ENCODE measurements around the gene SLC6A3.
A peak's percentile ranks its signal among the peaks of the same experiment; 100 is the strongest.

The SLC6A3 gene

DNA sequence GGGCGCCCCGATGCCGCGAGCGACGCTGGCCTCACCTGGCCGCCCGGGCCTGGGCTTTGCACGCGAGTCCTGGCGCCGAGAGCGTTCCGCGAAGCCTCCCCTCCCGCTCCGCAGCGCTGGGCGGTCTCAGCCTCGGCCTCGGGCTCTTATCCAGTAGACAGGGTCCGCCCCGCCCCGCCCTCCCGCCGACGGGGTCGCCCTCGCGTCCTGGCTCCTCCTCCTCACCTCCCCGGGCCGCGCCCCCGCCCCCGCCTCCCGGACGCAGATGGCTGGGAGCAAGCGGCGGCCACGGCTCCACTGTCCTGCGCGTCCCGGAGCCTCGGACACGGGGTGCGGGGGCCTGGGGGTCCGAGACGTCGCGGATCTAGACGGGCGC lies at the start of gene SLC6A3:
TSS of gene SLC6A3 (minus strand) at position 128 of the 376 bp plus-strand sequence. CDS start 2,243 bp downstream, outside the sequence.
- DNase-seq (ENCODE audit: low spot score), result peak; percentile 95

DNA sequence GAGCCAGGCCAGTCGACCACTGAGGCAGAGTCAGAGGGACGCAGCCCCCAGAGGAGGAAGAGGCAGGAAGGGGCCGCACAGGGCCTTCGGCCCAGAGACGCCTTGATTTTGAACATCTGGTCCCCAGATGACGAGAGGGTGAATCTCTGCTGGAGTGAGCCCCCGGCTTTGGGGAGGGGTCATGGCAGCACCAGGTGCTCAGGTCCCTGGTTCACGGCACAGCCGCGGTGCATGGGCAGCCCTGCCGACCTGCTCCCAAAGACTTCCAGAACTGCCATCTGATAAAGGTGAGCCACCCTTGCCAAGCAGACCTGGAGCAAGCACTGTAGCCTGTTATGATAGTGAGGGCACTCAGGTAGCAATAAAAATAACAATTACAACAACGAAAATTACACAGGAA lies 48.7 kb upstream of the SLC6A3 start:
- no peak for DNase-seq (ENCODE audit: low spot score)

GRCh38 chr5:1493413-1493812 lies 48.2 kb upstream of the SLC6A3 start:
- no peak for DNase-seq (ENCODE audit: low spot score)

DNA sequence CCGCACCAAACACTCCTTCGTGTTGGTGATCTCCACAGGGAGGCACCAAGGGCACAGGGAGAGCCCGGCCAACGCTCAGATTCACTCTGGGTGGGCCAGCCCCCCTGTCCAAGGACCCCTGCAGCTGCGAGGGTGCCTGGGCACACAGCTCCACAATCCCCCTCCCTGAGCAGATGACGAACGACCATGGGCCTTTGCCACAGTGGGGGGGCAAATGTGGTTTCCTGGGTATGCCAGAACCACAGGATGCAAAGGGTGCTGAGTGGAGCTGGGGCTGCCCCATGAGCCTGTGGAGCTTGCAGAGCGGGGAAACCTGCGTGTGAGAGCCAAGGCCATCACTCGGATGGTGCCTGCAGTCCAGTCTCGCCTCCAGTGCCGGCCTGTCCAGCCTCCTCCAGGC lies 47.5 kb upstream of the SLC6A3 start:
- no peak for DNase-seq (ENCODE audit: low spot score)

DNA sequence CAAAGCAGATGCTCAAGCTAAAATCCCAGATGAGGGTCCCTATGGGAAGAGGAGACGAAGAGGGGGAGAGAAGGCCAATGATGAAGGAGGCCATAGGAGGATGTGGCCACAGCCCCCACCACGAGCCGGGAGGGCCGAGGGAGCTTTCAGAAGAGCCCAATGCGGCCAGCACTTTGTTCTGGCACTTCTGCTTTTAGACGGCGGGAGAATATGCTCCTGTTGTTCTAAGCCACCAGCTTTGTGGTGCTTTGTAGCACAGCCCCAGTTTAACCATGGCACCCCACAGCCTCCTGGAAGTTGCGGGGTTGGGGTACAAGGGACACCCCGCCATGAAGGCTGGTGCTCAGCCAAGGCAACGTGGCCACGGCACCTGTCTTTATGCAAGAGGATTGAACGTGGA lies 45.1 kb upstream of the SLC6A3 start:
- DNase-seq (ENCODE audit: low spot score), result no peak

GRCh38 chr5:1489754-1490153 lies 44.5 kb upstream of the SLC6A3 start:
- no peak for DNase-seq (ENCODE audit: low spot score)

- no peak for DNase-seq (ENCODE audit: low spot score)
Observed at GRCh38 chr5:1488882-1489680, 43.8 kb upstream of the SLC6A3 start.

GRCh38 chr5:1487079-1487764 lies 42.0 kb upstream of the SLC6A3 start:
- DNase-seq (ENCODE audit: low spot score), result no peak

- DNase-seq (ENCODE audit: low spot score), result no peak
Observed at GRCh38 chr5:1486271-1486670, 41.0 kb upstream of the SLC6A3 start.

GRCh38 chr5:1485579-1486118 lies 40.4 kb upstream of the SLC6A3 start:
- no peak for DNase-seq (ENCODE audit: low spot score)

GRCh38 chr5:1484730-1485578 lies 39.7 kb upstream of the SLC6A3 start:
- no peak for DNase-seq (ENCODE audit: low spot score)

DNA sequence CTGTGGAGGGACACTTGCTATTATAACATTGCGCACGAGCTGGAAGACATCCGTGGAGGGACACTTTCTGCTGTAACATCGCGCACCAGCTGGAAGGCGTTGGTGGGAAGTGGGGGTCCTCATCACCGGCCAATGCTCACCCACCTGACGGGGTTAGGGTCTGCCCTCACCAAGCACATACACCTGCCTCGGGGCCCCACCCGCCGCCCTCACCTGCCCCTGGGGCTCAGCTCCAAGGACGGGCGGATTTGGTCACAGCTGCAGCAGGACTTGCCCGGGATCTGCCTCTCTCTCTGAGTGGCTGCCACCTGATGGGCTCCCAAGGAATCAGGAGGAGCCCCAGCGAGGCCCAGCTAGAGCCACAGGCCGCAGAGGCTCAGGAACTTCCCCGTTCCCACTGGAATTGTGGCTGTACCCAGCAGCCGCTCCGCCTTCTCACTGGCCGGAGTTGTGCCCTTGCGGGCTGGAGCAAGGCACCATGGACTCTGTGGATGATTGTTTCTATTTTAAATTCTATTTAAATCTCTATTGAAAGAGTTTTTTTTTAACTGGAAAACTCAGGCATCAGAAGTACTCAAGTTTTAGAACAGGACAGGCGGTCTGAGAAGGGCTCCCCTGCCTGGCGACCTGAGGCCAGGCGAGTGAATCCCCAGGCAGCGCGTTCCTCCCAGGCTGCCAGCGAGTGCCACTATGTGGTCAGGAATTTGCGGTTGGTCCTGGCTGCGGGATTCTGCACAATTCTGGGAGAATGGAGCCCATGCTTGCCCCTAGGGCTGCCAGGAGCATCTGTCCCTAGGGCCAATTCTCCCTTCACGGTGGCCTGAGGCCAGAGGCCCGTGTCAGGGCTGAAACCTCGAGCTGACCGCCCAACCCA lies 38.9 kb upstream of the SLC6A3 start:
- no peak for DNase-seq (ENCODE audit: low spot score)

DNA sequence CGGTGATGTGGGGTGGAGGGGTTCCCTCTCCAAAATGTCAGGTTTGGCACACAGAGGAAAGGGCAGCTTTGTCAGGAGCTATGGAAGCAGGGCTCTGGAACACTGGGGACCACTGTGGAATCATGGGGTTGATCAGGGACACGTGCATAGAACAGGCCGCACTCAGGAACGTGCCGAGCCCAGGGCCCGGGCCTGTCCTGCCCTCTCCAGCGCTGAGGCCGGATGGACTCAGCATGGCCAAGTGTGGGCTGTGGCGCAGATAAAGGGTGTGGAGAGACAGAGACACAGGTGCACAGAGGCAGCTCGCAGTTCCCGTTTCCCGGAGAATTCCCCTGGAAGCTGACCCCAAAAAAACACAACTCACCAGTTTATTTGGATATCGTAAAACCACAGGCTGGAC lies 37.8 kb upstream of the SLC6A3 start:
- no peak for DNase-seq (ENCODE audit: low spot score)

GRCh38 chr5:1481959-1482331 lies 36.7 kb upstream of the SLC6A3 start:
- DNase-seq (ENCODE audit: low spot score), result no peak

- DNase-seq (ENCODE audit: low spot score), result no peak
Observed at GRCh38 chr5:1481266-1481958, 36.2 kb upstream of the SLC6A3 start.

DNA sequence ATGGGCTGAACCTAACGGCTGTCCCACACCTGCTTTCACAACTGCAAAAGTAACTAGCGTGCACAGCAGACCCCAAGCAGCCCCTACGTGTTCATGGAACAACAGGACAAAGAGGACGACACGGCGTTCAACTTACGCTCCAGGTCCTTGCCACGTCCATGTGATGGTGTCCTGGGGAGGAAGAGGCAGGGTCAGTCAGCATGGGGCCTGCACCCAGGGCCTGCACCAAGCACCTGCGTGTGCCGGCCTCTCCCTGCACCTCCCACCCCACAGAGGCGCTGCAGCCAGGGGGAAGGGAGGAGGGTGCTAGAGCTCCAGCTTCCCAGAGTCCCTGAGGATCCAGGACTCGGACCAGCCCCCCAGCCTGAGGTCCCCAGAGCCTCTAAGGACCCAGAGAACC lies 35.6 kb upstream of the SLC6A3 start:
- DNase-seq (ENCODE audit: low spot score), result no peak

DNA sequence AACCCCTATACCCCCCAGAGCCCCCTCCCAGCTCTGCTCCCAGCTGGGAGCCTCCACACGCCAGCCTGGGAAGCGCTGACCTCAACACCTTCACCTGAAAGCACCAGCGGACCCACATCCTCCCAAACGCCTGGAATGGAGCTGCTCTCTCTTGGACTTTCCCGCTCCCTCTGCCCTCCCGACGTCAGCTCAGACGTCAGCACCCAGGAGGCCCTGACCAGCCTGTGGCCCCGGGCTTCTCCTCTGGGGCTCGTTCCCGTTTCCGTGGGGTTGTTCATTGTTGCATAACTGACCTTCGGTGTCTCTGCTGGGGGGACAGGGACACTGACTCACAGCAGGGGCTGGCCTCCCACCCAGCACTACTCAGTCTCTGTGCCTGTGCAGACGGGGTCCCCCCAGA lies 35.0 kb upstream of the SLC6A3 start:
- no peak for DNase-seq (ENCODE audit: low spot score)

GRCh38 chr5:1479581-1480188 lies 34.4 kb upstream of the SLC6A3 start:
- peak; percentile 88 for DNase-seq (ENCODE audit: low spot score)

GRCh38 chr5:1479066-1479465 lies 33.8 kb upstream of the SLC6A3 start:
- DNase-seq (ENCODE audit: low spot score), result no peak

DNA sequence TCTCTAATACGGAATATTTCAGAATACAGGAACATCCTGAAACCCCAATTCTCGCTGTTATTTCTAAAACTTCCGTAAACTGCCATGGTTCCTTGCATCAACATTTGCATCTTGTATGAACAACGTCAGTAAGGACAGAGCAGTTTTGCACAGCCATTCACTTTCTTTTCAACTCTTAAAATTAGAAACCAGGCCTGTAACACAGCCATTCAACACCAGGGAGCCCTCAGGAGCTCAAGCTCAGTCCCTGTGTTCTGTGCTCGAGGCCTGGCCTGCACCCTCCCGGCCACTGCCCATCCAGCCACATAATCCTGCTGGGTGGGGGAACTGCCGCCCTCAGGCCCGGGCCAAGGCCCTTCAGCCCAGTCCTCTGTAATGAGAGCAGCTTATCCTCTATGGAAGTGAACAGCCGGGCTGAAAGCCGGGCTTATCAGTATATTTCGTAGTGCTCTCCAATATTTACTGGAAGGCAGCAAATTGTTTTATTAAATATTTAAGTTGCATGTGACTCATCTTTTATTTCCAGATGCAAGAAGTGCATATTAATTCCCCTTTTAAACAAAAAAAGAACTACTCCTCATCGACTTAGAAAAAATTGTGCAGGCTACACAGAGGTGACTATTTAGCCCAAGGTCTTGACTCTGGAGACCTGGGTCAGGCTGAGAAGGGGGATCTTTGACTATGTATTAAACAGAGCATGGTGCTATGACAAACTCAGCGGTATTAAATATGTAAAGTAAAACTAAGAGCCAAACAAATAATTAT lies 33.2 kb upstream of the SLC6A3 start:
- no peak for DNase-seq (ENCODE audit: low spot score)

All from iPS-NIHi11 (cell line).